CD14-positive monocyte (primary cell): ENCODE results near the gene ZNF90. TPM values are rescaled to one million over a fixed set of nuclear protein-coding genes. Genes with fewer than 3 reads are reported as not detected.

Experiments
- DNase-seq, 3 donors: peaks; one replicate each; pipeline ENCODE4 v3.0.0-alpha.2; 2011 to 2022
- H2AFZ ChIP-seq: 2 replicates; pipeline ENCODE4 v1.6.0; 2012; ENCODE audit warnings: mild to moderate bottlenecking, low read depth, low read length, inconsistent platforms; ENCODE audit not compliant: insufficient read depth, poor library complexity, severe bottlenecking
- H3K27ac ChIP-seq, 2 donors: 1 replicate in 1 of 2; 2 replicates in 1 of 2; pipeline ENCODE4 v1.5.1; 2012 to 2013; ENCODE audit warnings: low read length in 2 of 2, control low read depth in 1 of 2, inconsistent platforms in 1 of 2, low read depth in 1 of 2, mild to moderate bottlenecking in 1 of 2
- H3K27me3 ChIP-seq, 2 donors: one replicate each; pipeline versions ENCODE4 v1.6.0 to v1.6.1; 2011 to 2013; ENCODE audit warnings: low read length in 2 of 2; ENCODE audit not compliant: control insufficient read depth in 2 of 2, insufficient read depth in 2 of 2
- H3K36me3 ChIP-seq, 2 donors: replicated peaks in 1 of 2; 1 replicate in 1 of 2; 2 replicates in 1 of 2; pipeline versions ENCODE4 v1.5.1 to v1.6.1; 2012 to 2013; ENCODE audit warnings: low read length in 2 of 2, control low read depth in 1 of 2, inconsistent platforms in 1 of 2, mild to moderate bottlenecking in 1 of 2; ENCODE audit not compliant: insufficient read depth in 2 of 2, control insufficient read depth in 1 of 2
- H3K4me1 ChIP-seq, 2 donors: 1 replicate in 1 of 2; 2 replicates in 1 of 2; pipeline versions ENCODE4 v1.5.1 to v1.6.1; 2012 to 2013; ENCODE audit warnings: low read length in 2 of 2, control low read depth in 1 of 2, inconsistent platforms in 1 of 2, mild to moderate bottlenecking in 1 of 2, moderate library complexity in 1 of 2; ENCODE audit not compliant: insufficient read depth in 2 of 2, control insufficient read depth in 1 of 2
- H3K4me2 ChIP-seq: replicated peaks from 2 replicates; pipeline ENCODE3; 2012; ENCODE audit warnings: low read length, moderate library complexity, mild to moderate bottlenecking; ENCODE audit not compliant: poor library complexity, severe bottlenecking; ENCODE audit errors: extremely low read depth
- H3K4me3 ChIP-seq, 3 experiments: fragments of 200-600 bp in 1 of 3; sonication (generic) in 1 of 3; replicated peaks in 1 of 3; 1 replicate in 2 of 3; 2 replicates in 1 of 3; pipeline ENCODE4 v1.5.1; 2011 to 2013; ENCODE audit warnings: low read length in 3 of 3, mild to moderate bottlenecking in 3 of 3, control low read depth in 2 of 3, low read depth in 2 of 3, inconsistent platforms in 1 of 3, moderate library complexity in 1 of 3
- H3K79me2 ChIP-seq: 2 replicates; pipeline ENCODE4 v1.6.0; 2012; ENCODE audit warnings: mild to moderate bottlenecking, control low read depth, inconsistent platforms, low read length, moderate library complexity; ENCODE audit not compliant: insufficient read depth
- H3K9ac ChIP-seq: 2 replicates; pipeline ENCODE4 v1.6.0; 2017; ENCODE audit warnings: low read length, mild to moderate bottlenecking; ENCODE audit not compliant: insufficient read depth, poor library complexity, severe bottlenecking
- H3K9me3 ChIP-seq, 2 donors: replicated peaks in 1 of 2; 1 replicate in 1 of 2; 2 replicates in 1 of 2; pipeline versions ENCODE4 v1.5.1 to v1.6.1; 2012 to 2013; ENCODE audit warnings: low read length in 2 of 2, control low read depth in 1 of 2; ENCODE audit not compliant: control insufficient read depth in 1 of 2, insufficient read depth in 1 of 2
- H4K20me1 ChIP-seq: 2 replicates; pipeline ENCODE4 v1.6.0; 2012; ENCODE audit warnings: mild to moderate bottlenecking, low read length, control low read depth, moderate library complexity; ENCODE audit not compliant: insufficient read depth
- H3K27ac Mint-ChIP-seq, 7 donors: one replicate each; pipeline ENCODE4 v1.8.0; 2020; ENCODE audit warnings: mild to moderate bottlenecking in 7 of 7, mixed read lengths in 7 of 7, moderate library complexity in 6 of 7, inconsistent platforms in 2 of 7
- H3K27me3 Mint-ChIP-seq, 3 donors: one replicate each; pipeline ENCODE4 v1.8.0; 2021 to 2022; ENCODE audit warnings: low read depth in 3 of 3, mild to moderate bottlenecking in 3 of 3, mixed read lengths in 3 of 3, moderate library complexity in 3 of 3, inconsistent platforms in 1 of 3
- H3K36me3 Mint-ChIP-seq, 2 donors: one replicate each; pipeline ENCODE4 v1.8.0; 2020; ENCODE audit warnings: mixed read lengths in 2 of 2, inconsistent platforms in 1 of 2, mild to moderate bottlenecking in 1 of 2
- H3K4me1 Mint-ChIP-seq: one replicate; pipeline ENCODE4 v1.8.0; 2020; ENCODE audit warnings: mild to moderate bottlenecking, mixed read lengths
- H3K4me3 Mint-ChIP-seq, 2 donors: one replicate each; pipeline ENCODE4 v1.8.0; 2020; ENCODE audit warnings: mild to moderate bottlenecking in 2 of 2, mixed read lengths in 2 of 2, moderate library complexity in 1 of 2
- H3K9me3 Mint-ChIP-seq, 7 donors: one replicate each; pipeline ENCODE4 v1.8.0; 2020 to 2022; ENCODE audit warnings: mixed read lengths in 7 of 7, mild to moderate bottlenecking in 6 of 7, moderate library complexity in 6 of 7, inconsistent platforms in 2 of 7
- WGBS: methylation state at CpG from one replicate; pipeline ENCODE4 v1.1.5; 2013; ENCODE audit warnings: missing lambda C conversion rate; ENCODE audit not compliant: insufficient coverage; 5-methylcytosine and 5-hydroxymethylcytosine counted together
- intact Hi-C, 2 donors: fragments of 100-400 bp; cut with micrococcal nuclease; formaldehyde crosslinking; loops; one replicate each; pipeline versions ENCODE4 v1.15.0 to v1.15.1; 2023
- polyA plus RNA-seq, 3 donors: library from polyadenylated mRNA; depleted of rRNA in 1 of 3; unstranded in 2 of 3; stranded (reverse) in 1 of 3; fragments of 300-500 nt in 2 of 3; fragments of >200 nt in 1 of 3; fragmentation: Illumina TruSeq in 2 of 3; gene quantifications; 1 replicate in 2 of 3; 2 replicates in 1 of 3; pipeline ENCODE4 v1.2.3, GENCODE V29; 2012 to 2021
- TF ChIP-seq, protein P1 (sequence below): fragments of 200-600 bp; IDR thresholded peaks from one replicate; pipeline ENCODE4 v1.8.0; 2022; ENCODE audit warnings: antibody characterized with exemption, mild to moderate bottlenecking

The ZNF90 gene
- polyA plus RNA-seq, 3 donors = 0.59 TPM; not detected in 2

DNA sequence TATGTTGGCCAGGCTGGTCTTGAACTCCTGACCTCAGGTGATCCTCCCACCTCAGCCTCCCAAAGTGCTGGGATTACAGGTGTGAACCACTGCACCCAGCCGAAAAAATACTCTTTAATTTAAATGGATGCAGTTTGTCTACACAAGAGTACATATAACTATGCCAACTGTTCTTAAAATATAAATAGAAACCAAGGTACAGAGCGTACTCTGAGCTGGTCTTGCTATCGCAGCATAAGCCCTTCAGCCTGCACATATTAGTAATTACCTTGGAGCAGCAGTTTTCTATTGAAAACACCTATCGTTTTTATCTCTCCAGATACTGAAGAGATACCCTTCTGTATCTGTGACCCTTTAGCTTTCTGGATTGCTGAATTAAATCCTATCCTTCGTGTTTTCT, 41.9 kb upstream of the ZNF90 start:
- Histone ChIP-seq H3K4me1 (peaks cover 4 to 8% of the 10 kb centered on the region in 2 donors), H3K36me3 (peaks cover 0 to under 1% of the 10 kb centered on the region in 2 donors), H2AFZ (no peak overlapping the region), H3K9me3 (peaks cover 29 to 45% of the 10 kb centered on the region in 2 donors), H4K20me1 (no peaks in the 10 kb centered on the region), H3K27me3 (no peaks in the 10 kb centered on the region), H3K79me2 (no peaks in the 10 kb centered on the region), H3K9ac (no peak overlapping the region), H3K4me2 (no peak overlapping the region), H3K27ac (no peak overlapping the region), H3K4me3 (no peak overlapping the region)
- WGBS = 94% methylated on average over 3 of the region's 5 CpGs
- H3K9me3 Mint-ChIP-seq = peaks cover 21 to 75% (median 51%) of the 10 kb centered on the region in 7 donors
- no peak overlapping the region for H3K4me3 Mint-ChIP-seq
- no peak for DNase-seq
- H3K27me3 Mint-ChIP-seq = peaks cover 0 to 1% (median 0%) of the 10 kb centered on the region in 3 donors
- intact Hi-C loops = no loop called here
- H3K4me1 Mint-ChIP-seq = peaks cover 12% of the 10 kb centered on the region
- TF ChIP-seq, protein P1, sequence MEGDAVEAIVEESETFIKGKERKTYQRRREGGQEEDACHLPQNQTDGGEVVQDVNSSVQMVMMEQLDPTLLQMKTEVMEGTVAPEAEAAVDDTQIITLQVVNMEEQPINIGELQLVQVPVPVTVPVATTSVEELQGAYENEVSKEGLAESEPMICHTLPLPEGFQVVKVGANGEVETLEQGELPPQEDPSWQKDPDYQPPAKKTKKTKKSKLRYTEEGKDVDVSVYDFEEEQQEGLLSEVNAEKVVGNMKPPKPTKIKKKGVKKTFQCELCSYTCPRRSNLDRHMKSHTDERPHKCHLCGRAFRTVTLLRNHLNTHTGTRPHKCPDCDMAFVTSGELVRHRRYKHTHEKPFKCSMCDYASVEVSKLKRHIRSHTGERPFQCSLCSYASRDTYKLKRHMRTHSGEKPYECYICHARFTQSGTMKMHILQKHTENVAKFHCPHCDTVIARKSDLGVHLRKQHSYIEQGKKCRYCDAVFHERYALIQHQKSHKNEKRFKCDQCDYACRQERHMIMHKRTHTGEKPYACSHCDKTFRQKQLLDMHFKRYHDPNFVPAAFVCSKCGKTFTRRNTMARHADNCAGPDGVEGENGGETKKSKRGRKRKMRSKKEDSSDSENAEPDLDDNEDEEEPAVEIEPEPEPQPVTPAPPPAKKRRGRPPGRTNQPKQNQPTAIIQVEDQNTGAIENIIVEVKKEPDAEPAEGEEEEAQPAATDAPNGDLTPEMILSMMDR = no peak
- H3K36me3 Mint-ChIP-seq = peaks cover 0 to 13% of the 10 kb centered on the region in 2 donors
- H3K27ac Mint-ChIP-seq = peak overlapping the region in 1 of 7 donors; percentile 31

DNA sequence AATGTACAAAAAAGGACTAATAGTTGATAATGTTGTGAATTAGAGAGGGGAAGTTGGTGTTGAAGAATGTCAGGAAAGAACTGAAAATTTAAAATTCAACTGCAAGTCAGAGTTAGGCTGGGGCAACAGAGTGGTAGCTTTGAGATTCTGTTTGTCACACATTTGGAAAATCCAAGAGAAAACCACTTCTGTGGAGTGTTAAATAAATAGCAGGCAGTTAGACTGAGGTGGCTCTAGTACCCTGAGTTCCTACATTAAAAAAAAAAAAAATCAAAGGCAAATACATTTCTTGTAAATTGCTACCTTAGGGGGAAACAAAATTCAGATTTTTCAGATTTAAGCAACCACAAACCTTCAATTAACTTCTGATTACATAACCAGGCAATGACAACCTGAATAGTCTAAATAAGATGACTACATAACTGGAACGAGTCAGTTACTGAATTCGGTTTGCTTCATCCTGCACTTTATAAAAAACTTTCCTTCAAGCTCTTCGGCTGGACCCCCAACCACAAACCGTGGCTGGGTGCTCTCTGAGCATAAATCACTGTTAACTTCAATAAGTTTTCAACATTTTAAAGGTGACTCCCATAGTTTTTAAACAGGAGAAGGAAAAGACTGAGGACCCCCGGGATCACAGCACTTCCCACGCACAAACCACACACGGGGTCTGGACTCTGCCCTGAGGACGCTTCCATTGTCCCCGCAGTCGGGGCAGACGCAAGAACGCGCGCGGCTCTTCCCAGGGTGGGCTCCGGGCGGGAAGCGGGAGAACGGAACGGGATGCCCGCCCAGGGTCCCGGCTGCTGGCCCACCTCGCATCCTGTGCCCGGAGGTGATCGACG, 39.2 kb upstream of the ZNF90 start:
- intact Hi-C loops = no loop called here
- H3K36me3 Mint-ChIP-seq = peaks cover 0 to 3% of the 10 kb centered on the region in 2 donors
- peaks cover 4 to 8% of the 10 kb centered on the region in 2 donors for H3K4me1 ChIP-seq
- H3K79me2 ChIP-seq = no peaks in the 10 kb centered on the region
- H3K36me3 ChIP-seq = no peaks in the 10 kb centered on the region
- TF ChIP-seq, protein P1 = no peak
- H3K4me3 ChIP-seq = peak overlapping the region; percentile 65 to 88 (median 86)
- H3K4me1 Mint-ChIP-seq = peaks cover 12% of the 10 kb centered on the region
- H3K27ac Mint-ChIP-seq = peak overlapping the region in 2 of 7 donors; percentile 63 to 76
- H3K4me2 ChIP-seq = peak overlapping the region; percentile 87
- H2AFZ ChIP-seq = peak overlapping the region; percentile 86
- H3K27me3 Mint-ChIP-seq = peaks cover 1% of the 10 kb centered on the region in 3 donors
- WGBS = under 1% methylated on average over 22 of the region's 26 CpGs
- H3K9me3 Mint-ChIP-seq = peaks cover 19 to 66% (median 53%) of the 10 kb centered on the region in 7 donors
- no peaks in the 10 kb centered on the region for H4K20me1 ChIP-seq
- DNase-seq = no peak
- no peaks in the 10 kb centered on the region for H3K27me3 ChIP-seq
- peak overlapping the region; percentile 5 to 73 for H3K27ac ChIP-seq
- H3K4me3 Mint-ChIP-seq = peak overlapping the region; percentile 88 to 96
- H3K9ac ChIP-seq = peak overlapping the region; percentile 76
- H3K9me3 ChIP-seq = peaks cover 23 to 45% of the 10 kb centered on the region in 2 donors
